A549 (cell line): ENCODE data around the gene ANKEF1. TPM values are rescaled to one million over a fixed set of nuclear protein-coding genes. Genes with fewer than 3 reads are reported as not detected.

Experiments used
- ATAC-seq, 2 experiments: fragments of 200-7000 bp in 1 of 2; fragments of >200 bp in 1 of 2; cut with Nextera tagmentation in 1 of 2; cut with Tn5 transposase in 1 of 2; 3 replicates each; pipeline versions ENCODE4 v1.8.0 to v1.9.1; 2018 to 2020; ENCODE audit warnings: mild to moderate bottlenecking in 1 of 2, moderate library complexity in 1 of 2
- CTCF ChIA-PET: fragments of 300-600 bp; sonication (Branson Sonifier 250); formaldehyde crosslinking; extraction: SDS; loops from one replicate; lab custom pipeline; 2021; ENCODE audit warnings: antibody characterized with exemption, inconsistent platforms; lab: Yijun Ruan, JAX
- POLR2A ChIA-PET: fragments of 350-600 bp; formaldehyde crosslinking; extraction: SDS; loops from one replicate; lab custom pipeline; 2021; ENCODE audit warnings: antibody characterized with exemption, inconsistent platforms; lab: Yijun Ruan, JAX
- DNase-seq, 2 experiments: peaks; one replicate each; pipeline versions ENCODE4 v3.0.0 to v3.0.0-alpha.2; 2011 to 2016; ENCODE audit warnings: low read depth in 1 of 2, low spot score in 1 of 2
- FAIRE-seq: peaks from 2 replicates; lab custom pipeline; 2011; peaks lifted over from hg19 to GRCh38; lab: Jason Lieb, UNC
- H3K27ac ChIP-seq, 2 experiments: fragments of >200 bp; sonication (Bioruptor Twin); formaldehyde crosslinking; 3 replicates each; pipeline ENCODE4 v1.5.1; 2016 to 2017
- H3K4me1 ChIP-seq: fragments of >200 bp; sonication (Bioruptor Twin); formaldehyde crosslinking; 3 replicates; pipeline ENCODE4 v1.6.1; 2016
- H3K4me2 ChIP-seq: fragments of >200 bp; sonication (Bioruptor Twin); formaldehyde crosslinking; 3 replicates; pipeline ENCODE4 v1.6.1; 2016
- H3K4me3 ChIP-seq: fragments of >200 bp; sonication (Bioruptor Twin); formaldehyde crosslinking; 3 replicates; pipeline ENCODE4 v1.5.1; 2016
- H3K9me3 ChIP-seq: fragments of >200 bp; sonication (Bioruptor Twin); formaldehyde crosslinking; 3 replicates; pipeline ENCODE4 v1.6.1; 2016
- BCL3 ChIP-seq: fragments of >200 bp; sonication (Bioruptor Twin); formaldehyde crosslinking; IDR thresholded peaks from 3 replicates; pipeline ENCODE4 v1.6.1; 2016
- CEBPB ChIP-seq, 2 experiments: fragments of >200 bp in 1 of 2; sonication (Bioruptor Twin) in 1 of 2; formaldehyde crosslinking in 1 of 2; IDR thresholded peaks; 2 replicates each; pipeline ENCODE4 v1.6.1; 2012 to 2016
- CHD2 ChIP-seq: fragments of 150-350 bp; IDR thresholded peaks from 2 replicates; pipeline ENCODE4 v1.6.1; 2014; ENCODE audit warnings: low read length; ENCODE audit not compliant: partially characterized antibody
- CHD4 ChIP-seq: fragments of 200-600 bp; sonication (generic); IDR thresholded peaks from 2 replicates; pipeline ENCODE4 v1.6.1; 2016; ENCODE audit warnings: antibody characterized with exemption, mild to moderate bottlenecking, borderline replicate concordance
- EHMT2 ChIP-seq: fragments of 200-600 bp; sonication (generic); IDR thresholded peaks from 2 replicates; pipeline ENCODE4 v1.6.1; 2016; ENCODE audit warnings: antibody characterized with exemption, low read depth, mild to moderate bottlenecking, moderate library complexity
- EP300 ChIP-seq, 2 experiments: fragments of >200 bp; sonication (Bioruptor Twin); formaldehyde crosslinking; IDR thresholded peaks; 2 replicates in 1 of 2; 3 replicates in 1 of 2; pipeline ENCODE4 v1.6.1; 2016 to 2017
- ESRRA ChIP-seq: fragments of 150-350 bp; IDR thresholded peaks from 2 replicates; pipeline ENCODE4 v1.6.1; 2014; ENCODE audit warnings: mild to moderate bottlenecking, low read length, borderline replicate concordance
- FOSB ChIP-seq: fragments of 250-450 bp; sonication (Bioruptor Pico); IDR thresholded peaks from 2 replicates; pipeline ENCODE4 v1.5.0; 2020; ENCODE audit warnings: mild to moderate bottlenecking, moderate library complexity
- FOSL2 ChIP-seq, 2 experiments: fragments of 450-650 bp in 1 of 2; fragments of >200 bp in 1 of 2; sonication (Bioruptor Twin) in 1 of 2; formaldehyde crosslinking; IDR thresholded peaks; 2 replicates each; pipeline versions ENCODE4 v1.5.0 to v1.6.1; 2016 to 2020; ENCODE audit warnings: mild to moderate bottlenecking in 1 of 2, moderate library complexity in 1 of 2
- FOXS1 ChIP-seq: fragments of 250-450 bp; sonication (Bioruptor Pico); IDR thresholded peaks from 2 replicates; pipeline ENCODE4 v1.5.0; 2020; ENCODE audit warnings: mild to moderate bottlenecking, moderate library complexity
- GATA3 ChIP-seq: IDR thresholded peaks from 2 replicates; pipeline ENCODE4 v1.6.1; 2012; ENCODE audit warnings: borderline replicate concordance
- HDAC2 ChIP-seq: fragments of 200-600 bp; sonication (generic); IDR thresholded peaks from 2 replicates; pipeline ENCODE4 v1.6.1; 2016
- HES2 ChIP-seq: fragments of >200 bp; sonication (Bioruptor Twin); formaldehyde crosslinking; IDR thresholded peaks from 2 replicates; pipeline ENCODE4 v1.6.1; 2016
- HEYL ChIP-seq: fragments of 250-450 bp; sonication (Bioruptor Pico); IDR thresholded peaks from 2 replicates; pipeline ENCODE4 v1.8.0; 2021; ENCODE audit warnings: mild to moderate bottlenecking, moderate library complexity
- HOXA7 ChIP-seq: fragments of 250-450 bp; sonication (Bioruptor Pico); IDR thresholded peaks from 2 replicates; pipeline ENCODE4 v1.5.0; 2020; ENCODE audit warnings: mild to moderate bottlenecking, moderate library complexity
- HOXB5 ChIP-seq: fragments of 250-450 bp; sonication (Bioruptor Pico); IDR thresholded peaks from 2 replicates; pipeline ENCODE4 v1.5.0; 2020; ENCODE audit warnings: mild to moderate bottlenecking, moderate library complexity
- JUN ChIP-seq, 2 experiments: fragments of >200 bp; sonication (Bioruptor Twin); formaldehyde crosslinking; IDR thresholded peaks; 2 replicates in 1 of 2; 3 replicates in 1 of 2; pipeline ENCODE4 v1.6.1; 2016 to 2017
- JUNB ChIP-seq: fragments of >200 bp; sonication (Bioruptor Twin); formaldehyde crosslinking; IDR thresholded peaks from 2 replicates; pipeline ENCODE4 v1.6.1; 2016
- MAFK ChIP-seq: fragments of 450-650 bp; IDR thresholded peaks from 2 replicates; pipeline ENCODE4 v1.6.1; 2014; ENCODE audit not compliant: partially characterized antibody
- MAZ ChIP-seq: fragments of 150-350 bp; IDR thresholded peaks from 2 replicates; pipeline ENCODE4 v1.6.1; 2014; ENCODE audit warnings: antibody characterized with exemption, low read depth, low read length, borderline replicate concordance
- MYC ChIP-seq: IDR thresholded peaks from 2 replicates; pipeline ENCODE4 v1.6.1; 2012; ENCODE audit warnings: mild to moderate bottlenecking, inconsistent platforms, low read length, improper control_type of control experiment, borderline replicate concordance
- NFE2L2 ChIP-seq: fragments of 150-350 bp; conservative IDR thresholded peaks from 2 replicates; pipeline ENCODE4 v1.6.1; 2014; ENCODE audit warnings: low read length
- PBX3 ChIP-seq: IDR thresholded peaks from 2 replicates; pipeline ENCODE4 v1.6.1; 2012
- PHF8 ChIP-seq: fragments of 200-600 bp; sonication (generic); IDR thresholded peaks from 2 replicates; pipeline ENCODE4 v1.6.1; 2016; ENCODE audit warnings: low read depth, mild to moderate bottlenecking, antibody characterized with exemption, moderate library complexity, borderline replicate concordance
- POLR2AphosphoS2 ChIP-seq: conservative IDR thresholded peaks from 2 replicates; pipeline ENCODE4 v1.6.1; 2012; ENCODE audit warnings: low read length, improper control_type of control experiment, inconsistent platforms
- RAD21 ChIP-seq, 2 experiments: fragments of >200 bp in 1 of 2; sonication (Bioruptor Twin) in 1 of 2; formaldehyde crosslinking in 1 of 2; IDR thresholded peaks in 1 of 2; conservative IDR thresholded peaks in 1 of 2; 2 replicates in 1 of 2; 3 replicates in 1 of 2; pipeline ENCODE4 v1.6.1; 2012 to 2018; ENCODE audit warnings: inconsistent platforms in 1 of 2
- RCOR1 ChIP-seq: fragments of 150-350 bp; IDR thresholded peaks from 2 replicates; pipeline ENCODE4 v1.6.1; 2014; ENCODE audit warnings: antibody characterized with exemption, low read length, low read depth
- RFX5 ChIP-seq: fragments of 450-650 bp; IDR thresholded peaks from 2 replicates; pipeline ENCODE4 v1.7.1; 2014; ENCODE audit warnings: antibody characterized with exemption, mild to moderate bottlenecking, moderate library complexity
- RNF2 ChIP-seq: fragments of 200-600 bp; sonication (generic); IDR thresholded peaks from 2 replicates; pipeline ENCODE4 v1.6.1; 2016; ENCODE audit warnings: low read depth, mild to moderate bottlenecking, antibody characterized with exemption, moderate library complexity, borderline replicate concordance
- SMC3 ChIP-seq: fragments of >200 bp; sonication (Bioruptor Twin); formaldehyde crosslinking; IDR thresholded peaks from 3 replicates; pipeline ENCODE4 v1.6.1; 2018; ENCODE audit warnings: inconsistent platforms
- SREBF2 ChIP-seq: fragments of 450-650 bp; IDR thresholded peaks from 2 replicates; pipeline ENCODE4 v1.6.1; 2014; ENCODE audit warnings: mild to moderate bottlenecking, moderate library complexity
- TP53 ChIP-seq: fragments of 250-450 bp; sonication (Bioruptor Pico); IDR thresholded peaks from 2 replicates; pipeline ENCODE4 v1.5.0; 2021; ENCODE audit warnings: mild to moderate bottlenecking, moderate library complexity
- ZC3H11A ChIP-seq: fragments of 450-650 bp; IDR thresholded peaks from 2 replicates; pipeline ENCODE4 v1.6.1; 2014; ENCODE audit warnings: antibody characterized with exemption, mild to moderate bottlenecking
- ZFP36 ChIP-seq: fragments of 450-650 bp; IDR thresholded peaks from 2 replicates; pipeline ENCODE4 v1.6.1; 2014; ENCODE audit warnings: borderline replicate concordance; ENCODE audit not compliant: partially characterized antibody
- ZSCAN20 ChIP-seq: fragments of 250-450 bp; sonication (Bioruptor Pico); IDR thresholded peaks from 2 replicates; pipeline ENCODE4 v1.8.0; 2022; ENCODE audit warnings: mild to moderate bottlenecking, moderate library complexity
- WGBS: methylation state at CpG from one replicate; pipeline ENCODE4 v1.1.6; 2017; ENCODE audit errors: missing lambda C conversion rate; 5-methylcytosine and 5-hydroxymethylcytosine counted together
- polyA plus RNA-seq, 4 experiments: library from polyadenylated mRNA; depleted of rRNA in 3 of 4; stranded (reverse); fragments of >200 nt; fragmentation: RNase III in 1 of 4; extraction: RNeasy Plus Mini Kit Qiagen cat#74134 plus additional on column Dnase treatment in 1 of 4; gene quantifications; 2 replicates in 3 of 4; 3 replicates in 1 of 4; pipeline ENCODE4 v1.2.3, GENCODE V29; 2011 to 2017
- TF ChIP-seq, protein P1 (sequence below): IDR thresholded peaks from 2 replicates; pipeline ENCODE4 v1.6.1; 2012
- TF ChIP-seq, protein P2 (sequence below): fragments of 450-650 bp; IDR thresholded peaks from 2 replicates; pipeline ENCODE4 v1.6.1; 2014; ENCODE audit warnings: antibody characterized with exemption

The ANKEF1 gene
- polyA plus RNA-seq, 2 of the 4 experiments (the other 2 are of a cell fraction), result 11.5 to 21.2 TPM

- Histone ChIP-seq H3K4me1 (no peaks in the 10 kb centered on the region), H3K4me2 (no peak overlapping the region), H3K9me3 (no peaks in the 10 kb centered on the region), H3K27ac (no peak overlapping the region), H3K4me3 (no peak overlapping the region)
- no peak for ATAC-seq
- ChIA-PET POLR2A (no interaction called here), CTCF (interaction anchor here (1.7 to 2.7 kb wide), 2 partner anchors 23 to 89 kb away, joined by 6 to 12 read pairs; no protein-coding TSS in a partner anchor)
- WGBS, result 47% methylated on average over 2 of the region's 2 CpGs
- peak; percentile 82 for FAIRE-seq
- TF ChIP-seq NFE2L2 (no peak), JUNB (no peak)
- DNase-seq, result no peak
Observed at GRCh38 chr20:10067321-10067720, 32.5 kb downstream of the ANKEF1 start.

GRCh38 chr20:10074513-10074912, 39.7 kb downstream of the ANKEF1 start:
- H3K9me3 ChIP-seq, result no peaks in the 10 kb centered on the region
- CTCF ChIA-PET, result interaction anchor here (0.7 to 3.8 kb wide), 4 partner anchors 11 to 96 kb away, joined by 3 to 18 read pairs (median 4); no protein-coding TSS in a partner anchor
- WGBS, result 3% methylated on average over 2 of the region's 2 CpGs
- TF ChIP-seq HDAC2, result no peak
- peak; percentile 86; the same call in 1 of the 2 replicates for TF ChIP-seq MYC
- TF ChIP-seq SMC3, result no peak
- TF ChIP-seq FOXS1, result no peak
- TF ChIP-seq, protein P1, sequence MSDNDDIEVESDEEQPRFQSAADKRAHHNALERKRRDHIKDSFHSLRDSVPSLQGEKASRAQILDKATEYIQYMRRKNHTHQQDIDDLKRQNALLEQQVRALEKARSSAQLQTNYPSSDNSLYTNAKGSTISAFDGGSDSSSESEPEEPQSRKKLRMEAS, result peak; percentile 92
- TF ChIP-seq HES2, result no peak
- TF ChIP-seq PHF8, result no peak
- no peak for TF ChIP-seq RCOR1
- TF ChIP-seq RFX5, result no peak
- peak in 1 of 2 experiments; percentile 49; a peak in 1 of 5 replicates for TF ChIP-seq EP300 (IDR thresholded peaks at IDR 0.05)
- no peak for TF ChIP-seq ESRRA
- TF ChIP-seq HEYL (CRISPR knock-in tag), result no peak
- no peak; a peak in 1 of 4 replicates for TF ChIP-seq CEBPB (IDR thresholded peaks at IDR 0.05)
- no peak for TF ChIP-seq BCL3
- TF ChIP-seq ZSCAN20 (CRISPR knock-in tag), result no peak
- no peak for TF ChIP-seq CHD2
- peak in 1 of 2 experiments; percentile 47; a peak in 1 of 5 replicates for TF ChIP-seq JUN (IDR thresholded peaks at IDR 0.05)
- no peak for TF ChIP-seq FOSB (CRISPR knock-in tag)
- TF ChIP-seq SREBF2, result no peak
- peak; percentile 58 for TF ChIP-seq MAFK
- TF ChIP-seq GATA3, result no peak
- no peak for TF ChIP-seq ZC3H11A
- TF ChIP-seq, protein P2, sequence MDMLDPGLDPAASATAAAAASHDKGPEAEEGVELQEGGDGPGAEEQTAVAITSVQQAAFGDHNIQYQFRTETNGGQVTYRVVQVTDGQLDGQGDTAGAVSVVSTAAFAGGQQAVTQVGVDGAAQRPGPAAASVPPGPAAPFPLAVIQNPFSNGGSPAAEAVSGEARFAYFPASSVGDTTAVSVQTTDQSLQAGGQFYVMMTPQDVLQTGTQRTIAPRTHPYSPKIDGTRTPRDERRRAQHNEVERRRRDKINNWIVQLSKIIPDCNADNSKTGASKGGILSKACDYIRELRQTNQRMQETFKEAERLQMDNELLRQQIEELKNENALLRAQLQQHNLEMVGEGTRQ, result peak; percentile 80
- no peak for TF ChIP-seq CHD4
- TF ChIP-seq PBX3, result no peak
- TF ChIP-seq EHMT2, result no peak
- no peak for TF ChIP-seq POLR2AphosphoS2
- peak; percentile 87 for TF ChIP-seq JUNB
- no peak for TF ChIP-seq HOXB5 (CRISPR knock-in tag)
- no peak for TF ChIP-seq HOXA7
- no peak for TF ChIP-seq RNF2
- TF ChIP-seq ZFP36, result no peak
- 0 out of 5 replicates have a peak, but pooled peaks of 1 of the 2 experiments have one; percentile 1 for TF ChIP-seq RAD21 (conservative IDR thresholded peaks at IDR 0.05 in 1 of 2, IDR thresholded peaks at IDR 0.05 in 1 of 2)
- no peak for TF ChIP-seq TP53 (CRISPR knock-in tag)
- TF ChIP-seq FOSL2 (IDR thresholded peaks at IDR 0.05), result peak; percentile 95
- TF ChIP-seq FOSL2 (CRISPR knock-in tag; IDR thresholded peaks at IDR 0.05), result peak; percentile 96
- TF ChIP-seq MAZ, result no peak
- TF ChIP-seq, all 56 proteins: peak for 9
- peak; percentile 96 for FAIRE-seq
- peak; percentile 87 to 92 for ATAC-seq
- peak; percentile 75 to 81 for DNase-seq
- POLR2A ChIA-PET, result no interaction called here
- Histone ChIP-seq H3K27ac (peak overlapping the region; percentile 67 to 82), H3K4me3 (no peak overlapping the region), H3K4me1 (peaks cover 46% of the 10 kb centered on the region), H3K4me2 (peak overlapping the region; percentile 64)
